Stimulated activated CD4-positive, alpha-beta T cell treated with anti-CD3 and anti-CD28 coated beads, Interleukin-1b, Interleukin-23, amount 100 ng/mL, for 1 hour (primary cell): ENCODE results near the gene TEAD4.
A peak's percentile ranks its signal among the peaks of the same experiment; 100 is the strongest.

ENCODE experiments used
- DNase-seq, 2 donors: peaks; one replicate each; pipeline ENCODE4 v3.0.0-alpha.2; 2020; ENCODE audit warnings: low read depth in 2 of 2

The TEAD4 gene

DNA sequence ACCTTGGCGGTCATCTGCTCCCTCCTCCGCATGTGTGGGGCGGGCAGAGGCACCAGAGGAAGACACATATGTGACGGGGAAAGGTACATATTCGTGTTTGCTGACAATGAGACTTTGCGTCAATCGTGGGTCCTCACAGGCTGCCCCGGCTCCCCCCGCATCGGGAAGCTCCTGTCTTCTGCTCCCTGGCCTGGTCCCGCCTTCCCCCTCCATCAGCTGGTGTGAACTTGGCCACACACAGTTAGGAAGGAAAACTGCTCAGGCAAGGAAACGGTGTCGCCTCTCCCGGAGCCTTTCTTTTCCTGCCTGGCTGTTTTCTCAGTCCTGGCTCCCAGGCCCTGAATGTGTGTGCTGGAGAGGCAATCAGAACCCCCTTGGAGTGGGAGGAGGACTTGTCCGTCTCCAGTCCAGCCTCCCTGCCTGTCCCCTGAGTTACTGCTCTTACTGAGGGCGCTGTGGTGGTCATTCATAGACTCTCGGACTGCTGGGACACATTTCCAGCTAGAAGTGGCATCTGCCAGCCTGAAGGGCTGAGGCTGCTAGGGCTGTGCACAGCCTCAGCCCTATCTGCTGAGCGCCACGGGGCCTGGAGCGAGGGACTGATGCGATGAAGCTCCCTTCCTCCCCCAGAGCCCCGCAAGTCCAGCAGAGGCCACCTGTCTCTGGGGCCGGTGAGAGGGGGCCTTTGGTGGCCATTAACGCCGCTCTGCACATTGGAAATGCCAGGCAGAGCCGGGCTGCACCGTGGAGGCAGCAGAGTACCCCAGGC, 73.8 kb downstream of the TEAD4 start:
- no peak for DNase-seq

DNA sequence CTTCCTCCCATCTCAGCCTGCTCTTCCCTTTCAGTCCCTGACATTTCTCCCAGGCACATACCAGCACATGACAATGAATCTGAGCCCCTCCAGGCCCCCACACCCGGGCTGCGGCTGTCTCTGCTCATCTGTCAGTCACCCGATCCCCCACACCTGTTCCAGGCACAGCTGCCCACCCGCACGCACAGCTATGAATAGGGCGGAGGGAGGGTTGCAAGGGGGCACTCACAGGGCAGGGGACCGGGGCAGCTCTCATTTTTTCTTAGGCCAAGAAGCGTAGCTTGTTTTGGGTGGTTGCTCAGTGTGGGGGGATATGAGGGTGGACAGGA, 74.3 kb downstream of the TEAD4 start:
- DNase-seq = no peak

DNA sequence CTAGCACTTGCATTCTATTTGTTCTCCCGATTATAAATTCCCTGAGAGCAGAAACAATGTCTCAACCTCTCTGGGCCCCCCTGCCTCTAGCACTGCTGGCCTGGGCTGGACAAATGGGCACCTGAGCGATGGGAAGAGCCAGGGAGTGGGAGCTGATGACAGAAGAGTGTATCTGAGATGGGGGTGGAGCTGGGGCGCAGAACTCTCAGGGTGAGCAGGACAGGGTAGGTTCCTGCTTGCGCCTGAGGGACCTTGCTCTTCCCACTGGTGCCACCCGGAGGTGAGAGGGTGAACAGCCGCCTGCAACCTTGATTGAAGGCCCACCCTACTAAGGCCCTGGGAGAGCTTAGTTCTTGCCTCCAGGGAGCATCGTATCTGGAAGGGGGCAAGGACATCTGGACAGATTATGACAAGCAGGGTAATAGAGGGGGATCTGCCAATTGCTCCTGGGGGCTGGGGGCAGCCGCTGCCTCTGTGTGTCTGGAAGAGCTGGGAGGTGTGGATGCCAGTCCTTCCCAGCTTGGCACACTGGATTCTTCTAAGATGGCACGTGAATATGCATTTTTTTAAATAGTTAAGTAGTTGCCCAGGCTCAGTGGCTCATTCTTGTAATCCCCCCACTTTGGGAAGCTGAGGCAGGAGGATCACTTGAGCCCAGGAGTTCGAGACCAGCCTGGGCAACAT, 75.0 kb downstream of the TEAD4 start:
- no peak for DNase-seq

DNA sequence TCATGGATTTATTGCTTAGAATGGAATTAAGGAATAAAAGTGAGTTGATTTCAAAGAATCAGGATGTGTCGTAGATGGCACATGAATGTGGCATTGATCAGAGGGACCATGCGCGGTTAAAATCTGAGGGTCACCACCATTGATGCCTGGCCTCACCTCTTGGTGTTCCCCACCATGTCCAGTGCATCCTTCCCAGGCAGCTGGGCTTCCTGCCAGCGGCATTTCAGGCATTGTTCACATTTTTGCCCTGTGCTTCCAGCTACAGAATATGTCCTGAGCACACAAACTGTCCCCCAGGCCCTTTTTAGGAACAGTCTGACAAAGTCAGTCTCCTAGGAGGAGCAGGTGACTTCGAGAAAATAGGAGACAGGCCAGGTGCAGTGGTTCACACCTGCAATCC, 76.0 kb downstream of the TEAD4 start:
- no peak for DNase-seq

DNA sequence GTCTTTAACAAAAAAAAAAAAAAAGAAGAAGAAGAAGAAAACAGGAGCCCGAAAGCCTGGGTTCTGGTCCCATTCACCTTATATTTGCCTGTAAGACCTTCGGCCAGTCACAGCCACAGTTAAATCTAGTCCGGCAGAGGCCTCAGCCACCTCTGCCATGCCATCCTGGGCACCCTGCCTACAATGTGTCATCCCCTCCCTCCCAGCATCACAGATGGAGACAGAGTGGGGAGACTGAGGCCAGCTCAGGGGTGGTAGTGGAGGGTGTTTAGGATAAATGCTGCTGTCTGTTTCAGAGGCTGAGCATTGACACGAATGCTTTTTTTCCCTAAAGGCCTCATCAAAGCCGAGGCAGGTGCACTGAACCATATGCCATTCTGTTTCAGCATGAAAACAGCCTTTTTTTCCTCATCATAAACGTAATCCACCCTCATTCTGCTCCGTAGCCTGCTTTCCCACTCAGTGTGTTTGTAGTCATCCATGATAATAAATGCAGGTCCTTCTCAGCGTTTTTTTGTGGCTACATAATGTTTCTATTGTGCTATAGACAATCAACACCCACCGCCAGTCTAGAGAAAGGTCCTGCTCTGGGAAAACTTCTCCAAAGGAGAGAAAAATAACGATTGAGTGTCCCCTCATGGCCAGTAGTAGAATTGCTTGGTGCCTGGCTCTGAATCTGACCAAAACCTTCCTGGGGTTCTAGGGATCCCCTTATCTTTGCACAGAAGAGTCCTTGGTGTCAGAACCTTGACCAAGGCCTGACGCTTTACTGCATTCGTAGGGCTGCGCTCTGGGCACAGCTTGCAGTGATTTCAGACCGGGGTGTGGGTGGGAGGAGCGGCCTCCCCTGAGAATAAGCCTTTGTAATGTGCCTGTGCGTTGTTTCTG, 76.9 kb downstream of the TEAD4 start:
- DNase-seq = no peak

DNA sequence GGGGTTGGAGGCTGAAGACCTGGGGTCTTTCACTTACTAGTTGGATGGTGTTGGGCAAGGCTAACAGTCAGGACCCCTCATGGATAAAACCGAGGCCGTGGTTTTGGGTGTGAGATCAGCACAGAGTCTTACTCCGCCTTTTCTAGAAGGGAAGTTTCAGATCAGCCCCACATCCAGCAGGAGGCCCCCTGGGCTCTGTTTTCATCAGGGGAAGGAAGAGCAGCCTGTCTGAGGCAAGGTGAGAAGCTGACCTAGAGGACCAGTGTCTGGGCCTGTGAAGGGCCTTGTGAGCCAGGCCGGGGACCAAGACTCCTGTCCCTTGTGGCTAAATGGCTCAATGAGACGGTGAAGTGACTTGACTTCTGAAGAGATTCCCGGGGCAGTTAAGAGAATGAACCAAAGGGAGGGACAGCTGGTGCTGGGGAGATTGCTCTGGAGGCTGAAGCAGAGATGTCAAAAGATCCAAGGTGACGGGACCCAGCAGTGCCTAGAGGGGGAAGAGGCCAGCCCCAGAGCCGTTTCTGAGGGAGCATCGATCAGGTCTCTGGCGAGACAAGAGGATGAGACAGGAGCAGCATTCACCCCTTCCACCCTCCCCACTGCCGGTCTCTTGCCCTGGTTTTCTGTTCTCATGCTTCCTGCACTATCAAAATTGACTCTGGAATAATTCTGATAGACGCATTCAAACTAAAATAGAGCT, 77.9 kb downstream of the TEAD4 start:
- DNase-seq = no peak

DNA sequence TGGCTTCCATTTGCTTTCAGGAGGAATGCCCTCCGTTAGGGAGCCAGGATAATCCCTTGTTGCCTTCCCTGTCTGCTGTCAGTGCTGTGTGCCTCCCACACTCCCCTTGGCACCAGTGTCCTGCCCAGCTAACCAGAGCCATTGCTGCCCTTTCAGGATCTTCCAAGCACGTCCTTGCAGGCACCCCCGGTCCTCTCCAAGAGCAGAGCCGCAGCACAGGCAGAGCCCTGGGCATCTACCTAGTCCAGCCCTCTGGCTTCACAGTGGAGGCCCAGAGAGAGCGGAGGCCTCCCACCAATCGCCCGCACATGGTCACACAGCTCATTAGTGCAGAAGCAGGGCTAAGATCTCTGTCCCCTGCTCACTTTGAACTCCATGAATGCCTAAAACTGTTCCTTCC, 79.0 kb downstream of the TEAD4 start:
- DNase-seq = no peak

DNA sequence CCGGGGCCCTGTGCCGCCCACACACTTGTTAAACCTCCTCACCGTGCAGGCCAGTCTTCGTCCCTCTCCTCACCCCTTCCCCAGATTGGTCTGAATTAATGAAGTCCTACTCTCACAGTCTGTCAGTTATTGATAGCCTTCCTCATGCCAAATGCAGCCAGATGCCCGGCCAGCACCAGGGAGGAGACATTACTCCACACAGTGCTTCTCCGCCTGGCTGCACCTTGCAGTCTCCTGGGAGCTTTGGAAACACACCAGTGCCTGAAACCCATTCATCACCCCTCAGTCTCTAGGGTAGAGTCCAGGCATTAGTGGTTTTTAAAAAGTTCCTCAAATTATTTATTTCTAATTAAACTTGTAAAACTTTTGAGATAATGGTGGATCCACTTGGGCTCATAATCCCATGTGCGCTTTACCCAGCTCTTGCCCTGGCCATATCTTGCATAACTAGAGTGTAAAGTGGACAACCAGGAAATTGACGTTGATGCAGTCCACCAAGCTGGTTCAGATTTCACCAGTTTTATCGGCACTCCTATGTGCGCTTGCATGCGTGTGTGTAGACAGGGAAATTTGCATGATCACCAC, 79.8 kb downstream of the TEAD4 start:
- no peak for DNase-seq

DNA sequence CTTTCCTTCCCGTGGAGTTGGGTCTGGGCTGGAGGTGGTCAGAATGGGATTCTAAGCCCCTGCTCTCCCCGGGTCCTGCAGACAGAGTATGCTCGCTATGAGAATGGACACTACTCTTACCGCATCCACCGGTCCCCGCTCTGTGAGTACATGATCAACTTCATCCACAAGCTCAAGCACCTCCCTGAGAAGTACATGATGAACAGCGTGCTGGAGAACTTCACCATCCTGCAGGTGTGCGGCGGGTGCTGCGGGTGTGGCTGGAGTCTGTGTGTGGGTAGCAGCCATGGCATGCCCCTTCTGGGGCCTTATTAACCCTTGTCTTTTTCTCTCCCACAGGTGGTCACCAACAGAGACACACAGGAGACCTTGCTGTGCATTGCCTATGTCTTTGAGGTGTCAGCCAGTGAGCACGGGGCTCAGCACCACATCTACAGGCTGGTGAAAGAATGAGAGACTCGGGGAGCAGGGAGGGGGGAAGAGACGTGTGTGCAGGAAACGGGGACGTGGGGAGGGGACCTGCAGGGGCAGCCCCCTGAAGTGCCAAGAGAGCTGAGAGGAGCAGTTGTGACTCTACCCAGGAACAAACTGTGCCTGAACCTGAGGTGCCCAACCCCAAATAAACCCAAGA, 80.9 kb downstream of the TEAD4 start:
- no peak for DNase-seq

DNA sequence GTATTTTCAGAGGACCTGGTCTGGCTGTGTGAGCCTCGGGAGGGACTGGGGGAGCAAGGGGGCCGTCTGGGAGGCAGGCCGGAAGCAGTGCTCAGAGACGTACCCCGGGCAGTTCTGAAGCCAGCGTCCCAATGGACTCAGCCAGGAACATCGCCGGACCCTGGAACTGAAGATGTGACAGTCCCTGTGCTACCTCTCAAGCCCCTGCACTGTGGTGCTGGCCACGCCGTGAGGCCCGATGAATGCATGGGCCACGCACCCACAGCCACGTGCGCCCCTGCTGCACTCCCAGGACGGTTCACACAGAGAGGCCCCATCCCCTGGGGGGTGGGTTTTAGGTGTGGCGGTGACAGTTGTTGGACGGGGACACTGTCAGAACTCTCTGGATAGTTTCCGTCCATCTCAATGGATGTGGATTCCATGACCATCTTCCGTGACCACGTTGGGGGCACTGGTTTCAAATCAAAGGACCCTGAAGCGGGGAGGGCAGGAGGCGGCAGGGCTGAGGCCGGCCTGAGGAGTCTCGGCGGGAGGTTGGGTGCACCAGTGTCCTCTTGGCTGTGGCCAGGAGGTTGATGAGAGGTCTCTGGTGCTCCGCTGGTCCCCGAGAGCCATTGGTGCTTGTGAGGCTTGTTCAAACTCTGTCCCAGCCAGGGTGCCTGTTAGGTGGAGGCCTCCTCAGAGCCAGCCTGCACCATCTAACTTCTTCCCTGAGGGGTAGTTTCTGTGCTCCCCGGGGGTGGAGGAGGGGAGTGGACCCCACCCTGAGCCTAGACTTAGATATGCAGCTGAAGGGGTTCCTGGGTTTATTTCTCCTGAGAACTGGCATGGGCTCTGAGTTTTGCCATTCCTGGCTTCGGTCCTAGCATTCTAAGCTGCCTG, 81.7 kb downstream of the TEAD4 start:
- no peak for DNase-seq

DNA sequence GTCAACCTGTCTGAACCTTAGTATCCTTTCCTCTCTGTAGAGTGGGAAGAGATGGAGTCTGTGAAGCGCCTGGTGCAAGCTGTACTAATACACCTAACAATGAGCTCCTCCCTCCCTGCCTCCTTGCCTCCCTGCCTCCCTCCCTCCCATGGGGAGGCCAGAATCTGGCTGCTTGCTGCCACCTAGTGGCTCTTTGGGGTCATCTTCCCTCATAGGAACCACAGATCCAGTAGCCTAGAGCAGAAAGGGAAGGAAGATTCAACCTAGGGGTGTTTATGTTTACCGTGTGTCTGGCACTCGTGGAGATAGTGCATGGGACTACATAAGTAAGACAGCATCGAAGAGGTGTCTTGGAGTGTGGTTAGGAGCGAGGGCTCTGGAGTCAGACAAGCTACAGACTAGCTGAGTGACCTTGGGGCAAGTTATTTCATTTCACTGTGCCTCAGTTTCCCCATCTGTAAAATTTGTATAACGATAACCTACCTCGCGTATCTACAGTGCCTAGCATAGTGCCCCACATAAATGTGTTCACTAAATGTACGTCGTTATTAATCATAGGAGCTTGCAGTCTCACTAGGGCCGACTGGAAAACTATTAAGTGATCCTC, 82.5 kb downstream of the TEAD4 start:
- peak in 1 of 2 donors; percentile 6 for DNase-seq

DNA sequence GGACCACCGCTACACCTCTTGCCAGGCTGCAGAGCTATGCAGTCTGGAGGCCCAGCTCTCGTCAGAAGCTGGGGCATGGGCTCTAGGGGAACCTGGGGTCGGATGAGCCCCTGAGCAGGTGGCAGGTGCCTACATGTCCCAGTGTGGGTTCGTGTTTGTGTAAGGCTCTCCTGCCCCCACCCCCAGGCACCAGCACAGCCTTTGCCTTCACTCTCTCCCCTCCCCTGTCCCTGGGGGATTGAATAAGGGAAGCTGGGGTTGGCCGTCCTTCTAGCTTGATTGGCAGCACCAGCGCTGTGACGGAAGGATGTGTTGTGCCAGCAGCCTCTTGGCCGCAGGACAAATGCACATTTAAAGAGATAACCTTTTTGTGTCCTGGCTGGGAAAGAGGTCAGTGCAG, 83.2 kb downstream of the TEAD4 start:
- no peak for DNase-seq

DNA sequence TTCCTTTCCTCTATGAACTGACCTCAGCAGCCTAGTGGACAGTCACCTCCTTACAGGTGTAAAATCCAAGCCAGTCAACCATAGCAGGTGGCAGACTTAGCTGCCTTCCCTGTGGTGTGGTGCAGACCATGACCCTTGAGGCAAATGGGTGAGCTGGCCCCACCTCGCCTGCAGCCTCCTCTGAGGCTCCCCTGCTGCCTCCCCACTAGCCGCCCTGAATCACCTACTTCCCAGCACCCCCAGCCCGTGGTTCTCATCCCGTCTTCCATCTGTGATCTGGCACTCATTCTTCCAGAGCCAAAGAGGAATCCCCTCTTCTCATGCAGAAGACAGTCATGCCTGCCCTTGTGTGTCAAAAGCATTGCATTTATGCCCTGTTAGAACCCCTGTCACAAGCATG, 83.6 kb downstream of the TEAD4 start:
- DNase-seq = no peak

DNA sequence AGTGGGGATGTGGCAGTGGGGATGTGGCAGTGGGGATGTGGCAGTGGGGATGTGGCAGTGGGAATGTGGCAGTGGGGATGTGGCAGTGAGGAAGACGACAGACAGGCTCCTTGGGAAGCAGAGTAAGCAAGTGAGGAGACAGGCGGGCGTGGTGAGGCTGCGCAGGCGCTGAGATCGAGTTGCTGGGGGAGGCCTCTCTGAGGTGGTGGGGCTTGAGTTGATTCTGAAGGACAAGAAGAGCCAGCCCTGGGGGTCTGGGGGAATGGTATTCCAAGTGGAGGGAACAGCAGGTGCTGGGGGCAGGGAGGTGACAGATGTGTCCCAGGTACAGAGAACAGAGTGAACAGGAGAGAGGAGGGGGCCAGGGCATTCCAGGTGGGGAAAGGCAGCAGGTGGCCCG, 84.2 kb downstream of the TEAD4 start:
- DNase-seq = no peak

DNA sequence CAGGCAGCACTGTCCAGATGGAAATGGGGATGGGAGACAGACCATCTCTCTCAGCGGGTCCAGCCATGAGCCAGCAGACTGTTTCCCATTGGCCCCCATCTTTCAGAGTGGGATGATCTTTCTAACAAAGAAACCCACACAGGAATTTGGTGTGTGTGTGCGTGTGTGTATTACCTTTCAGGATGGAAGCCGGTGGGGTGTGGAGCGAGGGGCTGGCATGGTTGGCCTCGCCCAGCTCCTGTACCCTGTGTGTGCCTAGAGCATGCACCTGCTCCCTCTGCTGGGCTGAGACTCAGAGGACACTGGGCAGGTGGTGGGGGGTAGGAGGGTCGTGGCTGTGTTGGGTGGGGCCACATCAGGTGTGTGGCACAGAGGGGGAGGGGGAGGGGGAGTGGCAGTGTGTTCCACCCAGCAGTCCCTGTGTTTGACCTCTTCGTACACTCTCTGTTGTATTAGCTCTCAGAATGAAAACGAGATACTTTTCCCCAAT, 85.0 kb downstream of the TEAD4 start:
- DNase-seq = no peak

DNA sequence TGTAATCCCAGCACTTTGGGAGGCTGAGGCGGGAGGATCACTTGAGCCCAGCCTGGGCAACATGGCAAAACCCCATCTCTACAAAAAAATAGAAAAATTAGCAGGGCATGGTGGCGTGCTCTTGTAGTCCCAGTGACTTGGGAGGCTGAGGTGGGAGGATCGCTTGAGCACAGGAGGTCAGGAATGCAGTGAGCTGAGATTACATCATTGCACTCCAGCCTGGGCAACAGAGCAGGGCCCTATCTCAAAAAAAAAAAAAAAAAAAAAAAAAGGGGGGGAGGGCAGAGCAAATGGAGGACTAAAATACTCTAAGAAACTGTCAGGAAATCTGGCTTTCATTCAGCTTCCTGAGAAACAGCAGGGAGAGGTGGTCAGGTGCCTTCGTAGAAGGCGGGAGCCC, 86.3 kb downstream of the TEAD4 start:
- no peak for DNase-seq

DNA sequence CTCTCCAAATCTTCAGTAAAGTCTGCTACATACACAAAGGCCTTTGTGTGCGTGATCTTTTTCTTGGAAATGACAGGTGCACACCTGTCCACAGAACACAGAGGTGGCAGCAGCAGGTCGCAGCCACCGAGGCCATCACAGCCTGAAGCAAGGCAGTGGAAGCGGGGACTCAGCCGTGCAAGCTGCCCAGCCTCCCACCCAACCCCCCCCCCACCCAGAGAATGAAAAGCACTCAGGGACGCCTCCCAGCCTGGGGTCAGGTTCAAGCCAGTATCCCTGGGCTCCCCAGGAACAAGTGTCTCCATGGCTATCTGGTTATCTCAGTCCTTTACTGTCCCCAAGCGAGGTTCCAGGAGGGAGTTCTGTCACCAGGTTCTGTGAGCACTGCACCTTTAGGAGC, 86.8 kb downstream of the TEAD4 start:
- no peak for DNase-seq

DNA sequence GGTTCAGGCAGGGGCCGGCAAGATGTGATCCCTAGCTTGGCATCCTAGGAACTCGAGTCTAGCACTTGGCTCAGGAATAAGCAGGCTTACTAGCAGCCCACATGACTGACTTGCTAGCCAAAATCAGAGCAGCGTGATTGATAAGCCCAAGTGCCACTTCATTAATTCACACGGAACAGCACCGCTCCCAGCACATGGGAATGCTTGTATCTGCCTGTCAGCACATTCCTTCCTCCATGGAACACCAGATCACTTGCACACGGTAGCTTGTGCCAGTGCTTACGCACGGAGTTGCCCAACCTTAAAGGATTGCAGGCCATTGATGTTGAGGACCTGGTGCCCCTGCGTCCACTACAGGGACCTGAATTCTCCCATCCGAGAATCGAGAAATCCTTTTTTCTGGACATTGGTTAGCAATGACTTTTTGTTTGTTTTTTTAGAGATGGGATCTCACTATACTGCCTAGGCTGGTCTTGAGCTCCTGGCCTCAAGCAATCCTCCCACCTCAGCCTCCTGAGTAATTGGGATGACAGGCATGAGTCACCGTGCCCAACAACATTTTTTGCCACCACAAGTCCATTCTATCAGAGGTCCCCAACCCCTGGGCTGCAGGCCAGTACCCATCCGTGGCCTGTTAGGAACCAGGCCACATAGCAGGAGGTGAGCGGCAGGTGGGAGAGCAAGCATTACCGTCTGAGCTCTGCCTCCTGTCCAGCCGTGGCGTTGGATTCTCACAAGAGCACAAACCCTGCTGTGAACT, 87.4 kb downstream of the TEAD4 start:
- DNase-seq = no peak

DNA sequence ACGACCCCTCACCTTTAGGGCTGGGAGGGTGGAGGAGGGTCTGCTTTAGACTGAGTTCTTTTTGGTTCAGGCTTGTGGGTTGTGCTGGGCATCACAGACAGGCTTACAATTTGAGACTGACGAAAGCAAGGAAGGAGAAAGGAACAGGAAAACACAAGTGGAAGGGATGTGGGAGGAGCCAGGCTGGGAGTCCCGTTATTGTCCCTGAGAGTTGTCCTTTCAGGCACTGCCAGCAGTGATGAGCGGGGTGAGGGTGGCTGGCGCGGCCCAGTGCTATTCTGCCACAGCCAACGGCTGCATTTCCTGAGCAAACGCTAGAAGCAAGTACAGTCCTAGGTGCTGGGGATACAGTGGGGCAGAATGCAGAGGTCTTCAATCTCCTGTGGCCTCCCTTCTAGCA, 88.8 kb downstream of the TEAD4 start:
- no peak for DNase-seq
